HG02938 (cell line): ENCODE data around the gene ARFIP1.
"Not testable (repeated sequence)": the region's sequence is repeated elsewhere in the genome, so short reads cannot be mapped to it uniquely, and the experiment has no call there.

ENCODE experiments used
- ATAC-seq: cut with Tn5 transposase; IDR thresholded peaks from one replicate; pipeline ENCODE4 v1.9.1; 2021; ENCODE audit warnings: mild to moderate bottlenecking, moderate library complexity; ENCODE audit not compliant: unreplicated experiment

ARFIP1 gene, protein sequence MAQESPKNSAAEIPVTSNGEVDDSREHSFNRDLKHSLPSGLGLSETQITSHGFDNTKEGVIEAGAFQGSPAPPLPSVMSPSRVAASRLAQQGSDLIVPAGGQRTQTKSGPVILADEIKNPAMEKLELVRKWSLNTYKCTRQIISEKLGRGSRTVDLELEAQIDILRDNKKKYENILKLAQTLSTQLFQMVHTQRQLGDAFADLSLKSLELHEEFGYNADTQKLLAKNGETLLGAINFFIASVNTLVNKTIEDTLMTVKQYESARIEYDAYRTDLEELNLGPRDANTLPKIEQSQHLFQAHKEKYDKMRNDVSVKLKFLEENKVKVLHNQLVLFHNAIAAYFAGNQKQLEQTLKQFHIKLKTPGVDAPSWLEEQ

DNA sequence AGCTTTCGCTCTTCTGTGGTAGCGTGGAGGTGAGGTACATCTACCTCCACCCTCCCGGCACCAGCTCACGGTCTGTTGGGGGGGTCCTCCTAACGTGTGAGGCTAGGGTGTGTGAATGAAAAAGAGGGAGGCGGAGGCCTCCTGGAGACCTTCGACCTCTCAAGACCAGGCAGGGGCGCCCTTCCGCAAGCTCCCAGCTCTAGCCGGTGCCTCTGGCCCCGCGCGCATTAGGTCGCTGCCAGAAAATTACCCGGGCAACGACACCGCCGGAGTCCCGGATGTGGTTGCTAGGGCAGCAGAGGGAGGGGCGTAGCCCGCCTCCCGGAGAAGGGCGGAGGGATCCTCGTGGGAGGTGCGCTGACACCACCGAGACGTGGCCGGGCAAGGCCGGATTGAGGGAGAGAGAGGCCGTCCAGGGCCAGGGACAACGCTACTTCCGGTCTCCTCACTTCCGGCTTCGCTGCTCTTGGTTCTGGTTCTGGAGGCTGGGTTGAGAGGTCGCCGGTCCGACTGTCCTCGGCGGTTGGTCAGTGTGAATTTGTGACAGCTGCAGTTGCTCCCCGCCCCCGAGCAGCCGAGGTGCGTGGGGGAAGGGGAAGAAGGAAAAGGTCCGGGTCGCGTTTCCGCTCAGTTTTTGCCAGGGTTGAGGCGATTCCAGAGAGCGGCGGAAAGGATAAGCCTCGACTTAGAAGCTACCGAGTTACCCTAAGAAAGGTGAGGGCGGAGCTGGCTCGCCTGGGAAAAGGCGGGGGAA is at the start of gene ARFIP1, which contains the start of gene TIGD4:
Gene ARFIP1, plus strand, starts transcription at position 442 of the 754 bp plus-strand sequence. CDS start 49,680 bp downstream, outside the sequence.
Gene TIGD4, minus strand, starts transcription at position 218 of the 754 bp plus-strand sequence. CDS start 8,726 bp downstream, outside the sequence.
- peak; percentile 91 for ATAC-seq

DNA sequence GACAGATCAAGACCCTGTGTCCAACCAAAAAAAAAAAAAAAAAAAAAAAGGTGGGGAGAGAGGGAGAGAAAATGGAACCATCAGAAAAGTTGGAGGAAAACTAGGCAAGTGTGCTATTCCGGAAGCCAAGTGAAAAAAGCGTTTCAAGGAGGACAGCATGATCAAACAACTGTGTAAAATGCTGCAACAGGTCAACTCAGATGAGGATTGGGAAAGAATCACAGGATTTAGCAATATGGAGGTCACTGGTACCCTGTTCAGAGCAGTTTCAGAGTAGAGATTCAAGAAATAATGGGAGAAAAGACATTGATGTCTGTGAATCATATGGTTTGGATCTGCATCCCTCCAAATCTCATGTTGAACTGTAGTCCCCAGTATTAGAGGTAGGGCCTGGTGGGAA is 47.8 kb upstream of the ARFIP1 start:
- no peak for ATAC-seq

DNA sequence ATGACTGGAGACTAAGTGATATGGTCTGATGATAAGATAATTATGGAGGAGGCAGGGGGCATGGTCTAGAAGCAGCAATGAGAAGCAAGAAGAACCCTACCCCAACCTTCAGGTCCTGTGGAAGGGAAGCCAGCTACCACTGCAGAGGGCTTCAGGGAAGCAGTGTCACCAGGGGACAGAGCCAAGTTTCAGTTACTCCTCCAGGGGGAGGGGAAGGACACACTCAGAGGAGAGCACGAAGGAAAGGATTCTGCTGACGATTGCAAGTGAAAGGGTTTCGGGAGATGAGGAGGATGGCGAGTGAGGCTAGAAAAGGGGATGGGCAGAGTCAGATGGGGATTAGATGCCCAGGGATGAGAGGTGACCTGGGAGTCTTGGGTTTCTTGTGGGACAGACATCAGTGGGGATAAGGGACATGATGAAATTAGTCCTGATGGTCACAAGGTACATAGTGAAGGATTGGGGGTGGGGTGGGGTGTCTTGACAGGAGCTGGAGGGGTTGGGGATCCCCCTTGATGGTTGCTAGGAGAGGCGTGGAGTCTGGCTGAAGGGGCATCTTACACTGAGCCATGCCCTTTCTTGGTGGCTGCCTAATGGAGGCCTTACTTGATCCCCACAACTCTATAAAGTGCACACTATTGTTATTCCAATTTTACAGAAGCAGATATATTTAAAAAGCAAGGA is 45.6 kb upstream of the ARFIP1 start:
- no peak for ATAC-seq

DNA sequence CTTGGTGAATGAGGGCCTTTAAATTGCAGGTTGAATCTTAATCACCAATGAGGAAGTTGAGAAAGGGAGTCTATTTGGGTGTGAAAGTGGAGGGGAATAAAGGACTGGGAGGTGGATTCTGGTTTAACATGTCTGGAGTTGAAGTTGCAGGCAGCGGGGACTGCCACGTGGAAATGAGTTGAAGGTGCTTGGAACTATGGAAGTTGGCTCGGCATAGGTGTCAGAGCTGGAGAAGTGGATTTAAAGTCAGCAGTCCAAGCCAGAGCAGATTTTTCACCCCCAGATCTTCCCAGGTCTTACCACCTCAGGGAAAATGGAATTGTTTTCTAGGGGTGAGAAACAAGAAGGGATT is 45.1 kb upstream of the ARFIP1 start:
- ATAC-seq, result no peak

DNA sequence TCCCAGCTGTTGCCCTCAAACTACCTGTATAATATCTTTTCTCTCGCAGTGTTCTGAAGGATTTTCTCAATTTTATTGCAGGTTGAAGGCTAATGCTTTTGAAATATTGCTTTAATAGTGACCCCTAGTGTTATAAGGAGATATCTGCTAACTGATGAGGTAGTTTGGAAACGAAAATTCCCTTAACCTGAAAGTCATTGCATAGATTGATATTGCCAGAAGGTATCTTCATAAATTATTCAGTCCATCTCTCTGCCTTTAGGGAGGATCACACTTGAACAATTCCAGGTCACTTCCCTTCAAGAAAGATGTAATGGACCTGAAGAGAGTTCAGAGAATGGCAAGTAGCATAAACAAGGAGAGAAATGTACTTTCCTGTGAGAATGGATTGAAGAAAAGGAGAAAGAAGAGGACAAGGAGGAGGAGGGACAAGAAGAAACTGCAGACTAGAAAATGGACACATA is 44.3 kb upstream of the ARFIP1 start:
- no peak for ATAC-seq

DNA sequence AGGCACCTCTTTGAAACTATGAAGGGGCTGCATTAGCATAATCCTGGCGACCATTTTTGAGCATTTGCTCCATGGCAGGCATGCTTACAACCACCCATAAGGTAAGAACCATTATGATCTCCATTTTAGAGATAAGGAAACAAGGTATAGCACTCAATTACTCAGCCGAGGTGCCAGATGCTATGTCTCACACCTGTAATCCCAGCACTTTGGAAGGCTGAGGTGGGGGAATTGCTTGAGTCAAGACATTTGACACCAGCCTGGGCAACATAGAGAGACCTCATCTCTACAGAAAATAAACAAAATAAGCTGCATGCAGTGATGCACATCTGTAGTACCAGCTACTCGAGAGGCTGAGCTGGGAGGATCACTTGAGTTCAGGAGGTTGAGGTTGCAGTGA is 43.8 kb upstream of the ARFIP1 start:
- no peak for ATAC-seq

DNA sequence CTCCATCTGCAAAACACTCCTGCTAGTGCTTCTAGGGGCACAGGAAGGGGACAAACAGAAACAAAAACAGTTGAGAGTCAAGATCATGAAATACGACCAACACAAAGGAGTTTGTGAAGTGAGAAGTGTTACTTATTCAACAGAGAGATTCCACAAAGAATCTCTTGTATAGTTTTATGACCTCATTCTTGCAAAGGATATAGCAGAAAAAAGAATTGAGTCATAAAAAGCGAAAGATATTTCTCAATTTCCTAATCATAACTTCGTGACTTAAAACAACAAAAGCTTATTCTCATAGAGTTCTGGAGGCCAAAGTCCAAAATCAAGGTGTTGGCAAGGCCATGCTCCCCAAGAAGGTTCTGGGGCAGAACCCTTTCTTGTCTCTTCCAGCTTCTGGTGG is 40.9 kb upstream of the ARFIP1 start:
- no peak for ATAC-seq

DNA sequence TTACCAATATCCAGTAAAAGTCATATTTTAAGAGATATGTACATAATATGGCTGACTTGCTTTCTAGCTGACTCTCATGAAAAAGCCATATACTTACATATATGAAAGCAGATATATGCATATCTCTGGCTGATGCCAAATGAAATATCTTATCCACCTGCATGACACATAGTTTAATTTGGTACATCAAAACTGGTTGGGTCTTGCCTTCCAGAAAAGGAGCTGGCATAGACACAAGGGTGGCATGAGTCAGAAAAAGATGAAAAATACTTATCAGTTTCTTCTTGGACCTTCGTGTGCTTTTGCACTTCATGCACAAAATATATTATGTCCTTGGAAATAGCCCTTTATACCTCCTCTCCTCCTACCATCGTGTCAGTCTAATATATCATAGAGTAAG is 32.3 kb upstream of the ARFIP1 start:
- no peak for ATAC-seq

DNA sequence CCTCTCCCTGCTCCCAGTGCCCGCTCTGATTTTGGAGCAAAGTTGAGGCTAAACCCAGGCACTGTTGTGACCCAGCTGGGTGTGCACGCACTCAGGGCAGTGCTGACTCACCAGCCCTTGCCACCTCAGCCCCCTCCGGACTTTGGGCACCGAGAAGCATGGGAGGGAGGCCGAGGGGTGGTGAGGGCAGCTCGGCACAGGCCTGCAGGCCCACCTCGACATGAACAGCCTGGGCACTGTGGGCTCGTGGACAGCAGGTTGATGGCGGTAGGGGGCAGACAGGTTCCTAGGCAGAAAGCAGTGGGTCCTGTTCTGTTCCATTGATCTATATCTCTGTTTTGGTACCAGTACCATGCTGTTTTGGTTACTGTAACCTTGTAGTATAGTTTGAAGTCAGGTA is 31.1 kb upstream of the ARFIP1 start:
- no peak for ATAC-seq

DNA sequence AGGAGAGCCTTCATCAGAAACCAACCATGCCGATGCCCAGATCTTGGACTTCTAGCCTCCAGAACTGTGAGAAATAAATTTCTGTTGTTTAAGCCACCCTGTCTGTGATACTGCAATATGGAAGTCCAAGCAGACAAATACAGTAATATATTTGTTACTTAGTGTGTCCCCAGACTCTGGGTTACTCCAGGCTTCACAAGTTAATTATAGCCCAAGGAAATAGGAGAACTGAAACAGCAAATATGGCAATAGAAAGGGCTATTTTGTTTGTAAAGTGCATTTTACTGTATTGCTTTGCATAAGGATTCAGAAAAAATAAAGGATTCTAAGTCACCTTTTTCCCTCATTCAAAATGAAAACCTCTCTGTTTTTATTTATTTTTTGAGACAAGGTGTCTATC is 16.0 kb upstream of the ARFIP1 start:
- no peak for ATAC-seq

DNA sequence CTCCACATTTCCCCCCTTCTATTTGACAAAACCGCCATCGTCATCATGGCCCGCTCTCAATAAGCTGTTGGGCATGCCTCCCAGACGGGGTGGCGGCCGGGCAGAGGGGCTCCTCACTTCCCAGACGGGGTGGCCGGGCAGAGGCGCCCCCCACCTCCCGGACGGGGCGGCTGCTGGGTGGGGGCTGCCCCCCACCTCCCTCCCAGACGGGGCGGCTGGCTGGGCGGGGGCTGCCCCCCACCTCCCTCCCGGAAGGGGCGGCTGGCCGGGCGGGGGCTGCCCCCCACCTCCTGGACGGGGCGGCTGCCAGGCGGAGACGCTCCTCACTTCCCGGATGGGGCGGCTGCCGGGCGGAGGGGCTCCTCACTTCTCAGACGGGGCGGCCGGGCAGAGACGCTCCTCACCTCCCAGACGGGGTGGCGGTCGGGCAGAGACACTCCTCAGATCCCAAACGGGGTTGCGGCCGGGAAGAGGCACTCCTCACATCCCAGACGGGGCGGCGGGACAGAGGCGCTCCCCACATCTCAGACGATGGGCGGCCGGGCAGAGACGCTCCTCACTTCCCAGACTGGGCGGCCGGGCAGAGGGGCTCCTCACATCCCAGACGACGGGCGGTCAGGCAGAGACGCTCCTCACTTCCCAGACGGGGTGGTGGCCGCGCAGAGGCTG is 14.6 kb upstream of the ARFIP1 start:
- ATAC-seq, result not testable (repeated sequence)

DNA sequence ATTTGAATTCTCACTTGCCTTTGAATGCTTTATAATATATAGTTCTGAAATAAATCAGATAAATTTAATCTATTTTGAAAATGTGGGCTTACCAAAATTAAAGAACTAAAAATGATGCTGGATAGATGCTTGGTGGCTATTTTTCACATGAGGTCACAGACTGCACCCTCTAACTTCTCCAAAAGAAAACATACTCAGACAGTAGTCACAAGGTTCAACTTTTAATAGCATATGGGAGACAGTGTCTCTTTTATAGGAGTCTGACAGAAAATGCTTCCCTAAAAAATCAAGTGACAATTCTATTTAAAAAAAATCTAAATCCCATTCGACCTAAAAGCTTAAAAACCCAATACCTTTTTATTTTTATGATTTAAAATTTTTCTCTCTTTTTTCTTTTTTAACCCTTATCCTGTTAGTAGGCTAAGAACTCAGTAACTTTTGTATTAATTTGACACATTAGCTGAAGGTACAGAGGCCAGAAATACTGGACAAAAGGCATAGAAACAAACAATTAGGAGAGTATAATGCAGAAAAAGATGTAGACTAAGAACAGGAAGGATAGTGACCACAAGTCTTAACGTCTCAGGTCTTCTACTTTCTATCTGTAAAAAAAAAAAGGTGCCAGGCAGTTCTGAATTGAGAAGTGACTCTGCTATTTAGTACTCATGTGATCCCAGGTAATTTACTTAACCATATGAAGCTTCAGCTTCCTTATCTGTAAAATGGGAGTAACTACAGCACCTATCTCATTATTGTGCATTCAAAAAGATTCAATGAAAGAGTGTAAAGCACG is 7.8 kb upstream of the ARFIP1 start:
- peak; percentile 87 for ATAC-seq

DNA sequence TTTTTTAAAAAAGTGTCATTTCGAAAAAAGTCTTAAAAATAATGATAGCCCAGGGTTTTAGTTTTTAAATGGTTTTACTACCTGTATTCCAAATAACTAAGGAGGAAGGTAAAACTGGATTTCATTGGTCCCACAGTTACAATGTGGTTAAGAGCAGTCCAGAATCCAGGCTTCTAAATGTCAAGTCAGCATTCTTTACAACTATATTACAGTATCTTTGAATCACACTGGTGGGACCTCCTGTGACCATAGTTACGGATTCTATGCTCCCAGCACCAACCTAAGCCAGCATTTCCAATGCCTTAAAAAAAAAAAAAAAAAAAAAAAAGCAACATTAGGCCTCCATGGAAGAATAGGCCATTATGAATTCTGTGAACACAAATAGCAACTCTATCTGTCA is 6.4 kb upstream of the ARFIP1 start:
- no peak for ATAC-seq

DNA sequence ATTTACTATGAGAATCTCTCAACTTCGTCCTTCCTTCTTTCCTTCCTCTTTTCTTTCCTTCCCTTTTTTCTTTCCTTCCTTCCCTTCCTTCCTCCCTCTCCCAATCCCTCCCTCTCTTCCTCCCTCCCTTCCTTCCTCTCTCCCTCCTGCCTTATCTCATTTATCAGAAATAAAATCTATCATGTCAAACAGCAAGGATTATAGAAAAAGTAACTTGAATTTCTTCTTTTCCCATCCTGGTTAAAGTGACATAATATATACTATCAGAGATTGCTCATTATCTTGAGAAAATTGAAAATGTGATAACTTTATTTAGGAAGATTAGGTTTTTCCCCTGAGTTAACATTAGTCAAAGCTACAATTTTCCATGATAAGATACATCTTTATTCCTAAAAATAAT is 5.8 kb upstream of the ARFIP1 start:
- ATAC-seq, result no peak

DNA sequence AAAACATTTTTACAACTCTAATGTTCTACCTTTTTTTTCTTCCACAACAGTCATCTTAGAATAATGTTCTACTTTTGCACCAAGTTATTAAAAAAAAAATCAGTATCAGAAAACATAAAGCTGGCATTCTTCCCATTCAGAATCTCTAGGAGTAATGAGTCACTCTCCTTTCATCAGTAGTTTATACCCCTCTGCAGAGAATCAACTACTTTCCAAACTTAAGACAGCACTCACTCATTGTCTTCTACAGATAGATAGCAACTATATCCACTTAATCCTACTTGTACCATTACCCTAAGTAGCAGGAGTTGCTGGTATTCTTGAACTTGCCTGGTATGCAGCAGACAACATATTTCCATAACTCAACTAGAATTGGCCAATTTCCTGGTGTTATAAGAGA is 3.4 kb upstream of the ARFIP1 start:
- ATAC-seq, result no peak

DNA sequence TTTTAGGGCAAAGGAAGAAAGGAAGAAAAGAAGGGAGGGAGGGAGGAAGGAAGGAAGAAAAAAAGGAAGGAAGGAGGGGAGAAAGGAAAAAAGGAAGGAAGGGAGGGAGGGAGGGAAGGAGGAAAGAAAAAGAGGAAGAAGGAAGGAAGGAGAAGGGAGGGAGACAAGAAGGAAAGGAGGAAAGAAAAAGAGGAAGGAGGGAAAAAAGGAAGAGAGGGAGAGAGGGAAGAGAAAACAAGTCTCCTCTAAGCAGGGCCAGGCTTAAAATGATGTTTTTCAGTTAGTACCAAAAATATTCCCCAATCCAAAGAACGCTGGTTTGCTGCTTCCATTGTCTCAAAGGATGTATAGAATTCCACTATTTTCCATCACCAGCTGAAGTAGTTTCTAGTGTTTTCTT is 2.3 kb upstream of the ARFIP1 start:
- no peak for ATAC-seq

DNA sequence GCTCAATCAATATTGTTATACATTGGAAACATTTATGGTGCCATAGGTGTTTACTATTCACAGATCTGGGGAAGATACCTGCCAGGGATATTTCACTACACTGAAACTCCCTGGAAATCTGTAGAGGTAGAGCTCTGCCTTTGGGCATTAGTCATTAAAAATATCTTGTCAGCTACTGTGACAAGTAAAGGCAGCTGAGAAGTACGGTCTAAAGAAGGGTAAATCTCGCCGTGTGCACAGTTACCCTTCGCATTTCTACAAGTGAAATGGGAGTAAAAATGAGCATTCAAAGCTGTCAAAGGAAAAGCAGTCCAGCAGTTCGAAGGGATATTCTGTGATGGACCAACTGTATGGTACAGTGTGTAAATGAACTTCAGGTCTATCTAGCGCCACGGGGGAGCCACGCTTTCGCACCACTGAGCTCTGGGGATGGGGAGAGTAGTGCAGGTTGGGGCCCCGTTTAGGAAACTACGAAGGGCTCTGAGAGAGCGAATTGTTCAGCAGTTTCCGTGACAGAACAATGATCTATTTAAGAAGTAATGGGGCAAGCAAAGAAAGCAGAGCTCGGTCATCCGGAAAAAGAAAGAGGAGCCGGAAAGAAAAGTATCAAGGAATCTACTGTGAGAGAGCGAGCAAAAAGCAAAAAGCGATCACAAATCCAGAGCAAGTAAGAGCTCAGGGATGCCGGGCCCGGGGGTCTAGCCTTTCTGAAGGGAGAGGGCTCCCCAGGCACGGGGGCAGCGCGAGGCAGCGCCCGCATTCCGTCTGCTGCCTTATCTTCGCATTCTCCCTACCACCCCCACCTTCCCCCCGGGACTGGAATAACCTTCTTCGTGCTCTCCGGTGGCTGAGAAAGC is 870 bp upstream of the ARFIP1 start:
- ATAC-seq, result peak; percentile 26

DNA sequence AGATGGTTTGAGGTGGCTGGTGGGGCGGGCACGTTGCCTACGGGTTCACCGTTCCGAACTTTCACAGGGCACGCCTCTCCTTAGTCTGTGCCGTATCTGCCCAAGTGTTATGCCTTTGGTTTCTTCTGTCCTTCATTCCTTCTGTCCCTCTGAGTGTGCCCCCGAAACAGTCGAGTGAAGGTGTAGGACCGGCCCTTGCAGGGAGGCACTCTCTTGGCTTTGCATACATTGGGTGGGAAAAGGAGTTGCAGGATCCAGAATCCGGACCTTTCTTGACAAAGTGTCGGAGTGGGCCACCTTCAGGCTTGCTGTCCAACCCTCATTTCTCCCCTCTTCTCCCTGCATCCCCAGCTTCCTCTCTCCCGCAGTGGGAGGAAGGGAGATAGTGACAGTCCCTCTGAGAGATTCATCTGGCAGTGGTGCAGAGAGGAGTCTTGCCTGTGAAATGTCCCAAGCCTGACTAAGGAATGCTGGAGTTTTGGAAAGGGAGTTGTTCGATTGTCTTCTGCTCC is 569 bp downstream of the ARFIP1 start:
- ATAC-seq, result peak; percentile 32
